CD14-positive monocyte (primary cell): ENCODE results near the gene ZBTB5. TPM values are rescaled to one million over a fixed set of nuclear protein-coding genes. Genes with fewer than 3 reads are reported as not detected.
A peak's percentile ranks its signal among the peaks of the same experiment; 100 is the strongest.

Experiments
- DNase-seq, 3 donors: peaks; one replicate each; pipeline ENCODE4 v3.0.0-alpha.2; 2011 to 2022
- H2AFZ ChIP-seq: 2 replicates; pipeline ENCODE4 v1.6.0; 2012; ENCODE audit warnings: mild to moderate bottlenecking, low read depth, low read length, inconsistent platforms; ENCODE audit not compliant: insufficient read depth, poor library complexity, severe bottlenecking
- H3K27ac ChIP-seq, 2 donors: 1 replicate in 1 of 2; 2 replicates in 1 of 2; pipeline ENCODE4 v1.5.1; 2012 to 2013; ENCODE audit warnings: low read length in 2 of 2, control low read depth in 1 of 2, inconsistent platforms in 1 of 2, low read depth in 1 of 2, mild to moderate bottlenecking in 1 of 2
- H3K27me3 ChIP-seq, 2 donors: one replicate each; pipeline versions ENCODE4 v1.6.0 to v1.6.1; 2011 to 2013; ENCODE audit warnings: low read length in 2 of 2; ENCODE audit not compliant: control insufficient read depth in 2 of 2, insufficient read depth in 2 of 2
- H3K36me3 ChIP-seq, 2 donors: replicated peaks in 1 of 2; 1 replicate in 1 of 2; 2 replicates in 1 of 2; pipeline versions ENCODE4 v1.5.1 to v1.6.1; 2012 to 2013; ENCODE audit warnings: low read length in 2 of 2, control low read depth in 1 of 2, inconsistent platforms in 1 of 2, mild to moderate bottlenecking in 1 of 2; ENCODE audit not compliant: insufficient read depth in 2 of 2, control insufficient read depth in 1 of 2
- H3K4me1 ChIP-seq, 2 donors: 1 replicate in 1 of 2; 2 replicates in 1 of 2; pipeline versions ENCODE4 v1.5.1 to v1.6.1; 2012 to 2013; ENCODE audit warnings: low read length in 2 of 2, control low read depth in 1 of 2, inconsistent platforms in 1 of 2, mild to moderate bottlenecking in 1 of 2, moderate library complexity in 1 of 2; ENCODE audit not compliant: insufficient read depth in 2 of 2, control insufficient read depth in 1 of 2
- H3K4me2 ChIP-seq: replicated peaks from 2 replicates; pipeline ENCODE3; 2012; ENCODE audit warnings: low read length, moderate library complexity, mild to moderate bottlenecking; ENCODE audit not compliant: poor library complexity, severe bottlenecking; ENCODE audit errors: extremely low read depth
- H3K4me3 ChIP-seq, 3 experiments: fragments of 200-600 bp in 1 of 3; sonication (generic) in 1 of 3; replicated peaks in 1 of 3; 1 replicate in 2 of 3; 2 replicates in 1 of 3; pipeline ENCODE4 v1.5.1; 2011 to 2013; ENCODE audit warnings: low read length in 3 of 3, mild to moderate bottlenecking in 3 of 3, control low read depth in 2 of 3, low read depth in 2 of 3, inconsistent platforms in 1 of 3, moderate library complexity in 1 of 3
- H3K79me2 ChIP-seq: 2 replicates; pipeline ENCODE4 v1.6.0; 2012; ENCODE audit warnings: mild to moderate bottlenecking, control low read depth, inconsistent platforms, low read length, moderate library complexity; ENCODE audit not compliant: insufficient read depth
- H3K9ac ChIP-seq: 2 replicates; pipeline ENCODE4 v1.6.0; 2017; ENCODE audit warnings: low read length, mild to moderate bottlenecking; ENCODE audit not compliant: insufficient read depth, poor library complexity, severe bottlenecking
- H3K9me3 ChIP-seq, 2 donors: replicated peaks in 1 of 2; 1 replicate in 1 of 2; 2 replicates in 1 of 2; pipeline versions ENCODE4 v1.5.1 to v1.6.1; 2012 to 2013; ENCODE audit warnings: low read length in 2 of 2, control low read depth in 1 of 2; ENCODE audit not compliant: control insufficient read depth in 1 of 2, insufficient read depth in 1 of 2
- H4K20me1 ChIP-seq: 2 replicates; pipeline ENCODE4 v1.6.0; 2012; ENCODE audit warnings: mild to moderate bottlenecking, low read length, control low read depth, moderate library complexity; ENCODE audit not compliant: insufficient read depth
- H3K27ac Mint-ChIP-seq, 7 donors: one replicate each; pipeline ENCODE4 v1.8.0; 2020; ENCODE audit warnings: mild to moderate bottlenecking in 7 of 7, mixed read lengths in 7 of 7, moderate library complexity in 6 of 7, inconsistent platforms in 2 of 7
- H3K27me3 Mint-ChIP-seq, 3 donors: one replicate each; pipeline ENCODE4 v1.8.0; 2021 to 2022; ENCODE audit warnings: low read depth in 3 of 3, mild to moderate bottlenecking in 3 of 3, mixed read lengths in 3 of 3, moderate library complexity in 3 of 3, inconsistent platforms in 1 of 3
- H3K36me3 Mint-ChIP-seq, 2 donors: one replicate each; pipeline ENCODE4 v1.8.0; 2020; ENCODE audit warnings: mixed read lengths in 2 of 2, inconsistent platforms in 1 of 2, mild to moderate bottlenecking in 1 of 2
- H3K4me1 Mint-ChIP-seq: one replicate; pipeline ENCODE4 v1.8.0; 2020; ENCODE audit warnings: mild to moderate bottlenecking, mixed read lengths
- H3K4me3 Mint-ChIP-seq, 2 donors: one replicate each; pipeline ENCODE4 v1.8.0; 2020; ENCODE audit warnings: mild to moderate bottlenecking in 2 of 2, mixed read lengths in 2 of 2, moderate library complexity in 1 of 2
- H3K9me3 Mint-ChIP-seq, 7 donors: one replicate each; pipeline ENCODE4 v1.8.0; 2020 to 2022; ENCODE audit warnings: mixed read lengths in 7 of 7, mild to moderate bottlenecking in 6 of 7, moderate library complexity in 6 of 7, inconsistent platforms in 2 of 7
- CTCF ChIP-seq: fragments of 200-600 bp; IDR thresholded peaks from one replicate; pipeline ENCODE4 v1.8.0; 2022; ENCODE audit warnings: antibody characterized with exemption, mild to moderate bottlenecking
- WGBS: methylation state at CpG from one replicate; pipeline ENCODE4 v1.1.5; 2013; ENCODE audit warnings: missing lambda C conversion rate; ENCODE audit not compliant: insufficient coverage; 5-methylcytosine and 5-hydroxymethylcytosine counted together
- intact Hi-C, 2 donors: fragments of 100-400 bp; cut with micrococcal nuclease; formaldehyde crosslinking; loops; one replicate each; pipeline versions ENCODE4 v1.15.0 to v1.15.1; 2023
- polyA plus RNA-seq, 3 donors: library from polyadenylated mRNA; depleted of rRNA in 1 of 3; unstranded in 2 of 3; stranded (reverse) in 1 of 3; fragments of 300-500 nt in 2 of 3; fragments of >200 nt in 1 of 3; fragmentation: Illumina TruSeq in 2 of 3; gene quantifications; 1 replicate in 2 of 3; 2 replicates in 1 of 3; pipeline ENCODE4 v1.2.3, GENCODE V29; 2012 to 2021

The ZBTB5 gene
- polyA plus RNA-seq, 3 donors, result 0.58 to 6.4 (median 1.4) TPM

- Mint-ChIP-seq H3K27me3 (peaks cover 0 to 1% (median 0%) of the 10 kb centered on the region in 3 donors), H3K4me3 (peak overlapping the region in 1 of 2 donors; percentile 32), H3K27ac (peak overlapping the region in 2 of 7 donors; percentile 25 to 26), H3K9me3 (no peaks in the 10 kb centered on the region), H3K36me3 (peaks cover 62 to 88% of the 10 kb centered on the region in 2 donors), H3K4me1 (peaks cover 10% of the 10 kb centered on the region)
- intact Hi-C loops, result no loop called here
- Histone ChIP-seq H3K79me2 (no peaks in the 10 kb centered on the region), H3K27me3 (no peaks in the 10 kb centered on the region), H3K4me3 (no peak overlapping the region), H3K9me3 (no peaks in the 10 kb centered on the region), H3K36me3 (peaks cover 62 to 97% of the 10 kb centered on the region in 2 donors), H3K4me1 (no peaks in the 10 kb centered on the region), H3K9ac (no peak overlapping the region), H3K4me2 (no peak overlapping the region), H2AFZ (no peak overlapping the region), H4K20me1 (no peaks in the 10 kb centered on the region), H3K27ac (peak overlapping the region in 1 of 2 donors; percentile 7)
- DNase-seq, result no peak
- TF ChIP-seq CTCF, result no peak
- 95% methylated on average over 4 of the region's 6 CpGs for WGBS
These were observed 33.2 kb downstream of the ZBTB5 start for GRCh38 chr9:37432020-37432419.

- peak overlapping the region in 2 of 7 donors; percentile 32 to 83 for H3K27ac Mint-ChIP-seq
- Histone ChIP-seq H3K9me3 (no peaks in the 10 kb centered on the region), H3K27ac (no peak overlapping the region), H3K27me3 (no peaks in the 10 kb centered on the region), H3K36me3 (peaks cover 60 to 97% of the 10 kb centered on the region in 2 donors), H3K4me1 (no peaks in the 10 kb centered on the region), H2AFZ (no peak overlapping the region), H4K20me1 (no peaks in the 10 kb centered on the region), H3K9ac (no peak overlapping the region), H3K4me3 (no peak overlapping the region), H3K4me2 (no peak overlapping the region), H3K79me2 (no peaks in the 10 kb centered on the region)
- H3K9me3 Mint-ChIP-seq, result no peaks in the 10 kb centered on the region
- TF ChIP-seq CTCF, result no peak
- 95% methylated on average over 6 of the region's 14 CpGs for WGBS
- DNase-seq, result no peak
- H3K4me3 Mint-ChIP-seq, result no peak overlapping the region
- H3K36me3 Mint-ChIP-seq, result peaks cover 68 to 88% of the 10 kb centered on the region in 2 donors
- intact Hi-C loops, result no loop called here
- H3K27me3 Mint-ChIP-seq, result peaks cover 0 to 1% (median 0%) of the 10 kb centered on the region in 3 donors
- peaks cover 10% of the 10 kb centered on the region for H3K4me1 Mint-ChIP-seq
These were observed 34.2 kb downstream of the ZBTB5 start for GRCh38 chr9:37430841-37431597.
